ENCODE results near the gene ZER1.

Gene ZER1

DNA sequence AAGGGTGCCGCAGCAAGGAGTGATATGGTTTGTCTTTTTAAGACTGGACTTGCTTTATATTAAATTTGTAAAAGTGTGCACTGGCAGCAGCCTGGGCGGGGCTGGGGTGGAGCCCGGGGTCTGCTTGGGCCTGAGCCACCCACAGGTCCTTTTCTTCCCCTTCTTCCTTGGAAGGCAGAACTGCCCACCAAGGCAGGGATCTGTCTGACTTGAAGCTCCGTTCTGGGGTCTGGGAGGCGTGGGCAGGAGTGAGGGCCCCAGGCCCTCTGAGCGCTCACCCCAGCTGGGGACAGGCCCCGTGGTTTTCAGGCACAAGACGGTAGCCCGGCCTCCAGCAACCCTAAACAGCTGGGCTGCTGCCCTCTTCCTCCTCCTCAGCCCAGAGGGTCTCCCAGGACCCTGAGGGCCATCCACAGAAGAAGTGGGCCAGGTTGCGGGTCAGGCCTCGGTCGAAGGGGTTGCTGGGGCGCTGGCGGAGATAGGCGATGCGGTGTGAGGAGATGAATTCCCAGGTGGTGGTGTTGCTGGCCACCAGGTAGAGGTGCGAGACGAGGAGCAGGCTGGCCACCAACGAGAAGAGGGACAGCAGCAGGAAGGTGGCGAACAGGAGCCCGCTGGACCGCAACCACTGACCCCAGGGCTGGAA is 50.8 kb downstream of the ZER1 start:
- intact Hi-C loops (cut with DNase I), result loop anchor here (10.0 kb wide), 1 partner anchor 64 kb away; the partner anchor contains the start of gene TBC1D13

DNA sequence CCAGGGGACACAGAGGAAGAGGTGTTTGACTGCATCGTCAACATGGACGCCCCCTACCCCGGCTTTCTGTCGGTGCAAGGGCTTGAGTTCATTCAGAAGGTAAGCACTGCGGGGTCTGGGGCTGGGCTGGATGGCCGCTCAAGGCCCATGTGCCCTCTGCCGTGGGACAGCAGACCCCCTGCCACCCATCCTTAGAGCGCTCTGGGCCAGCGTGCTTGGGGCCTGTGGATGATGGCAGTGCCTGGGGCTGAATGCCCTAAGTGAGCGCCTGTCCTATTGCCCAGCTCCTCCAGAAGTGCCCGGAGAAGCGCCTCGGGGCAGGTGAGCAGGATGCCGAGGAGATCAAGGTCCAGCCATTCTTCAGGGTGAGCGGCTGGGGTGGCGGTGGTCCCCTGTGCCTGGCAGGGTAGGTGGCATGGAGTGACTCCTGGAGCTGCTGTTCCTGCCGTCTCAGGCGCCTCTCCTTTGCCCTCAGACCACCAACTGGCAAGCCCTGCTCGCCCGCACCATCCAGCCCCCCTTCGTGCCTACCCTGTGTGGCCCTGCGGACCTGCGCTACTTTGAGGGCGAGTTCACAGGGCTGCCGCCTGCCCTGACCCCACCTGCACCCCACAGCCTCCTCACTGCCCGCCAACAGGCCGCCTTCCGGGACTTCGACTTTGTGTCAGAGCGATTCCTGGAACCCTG is 51.7 kb downstream of the ZER1 start:
- no peak for DNase-seq
- intact Hi-C loops (cut with DNase I), result loop anchor here (10.0 kb wide), 1 partner anchor 65 kb away; the partner anchor contains the start of gene TBC1D13

More for the DNA sequence above, 50.8 kb downstream of the ZER1 start:
- no peak for DNase-seq

DNA sequence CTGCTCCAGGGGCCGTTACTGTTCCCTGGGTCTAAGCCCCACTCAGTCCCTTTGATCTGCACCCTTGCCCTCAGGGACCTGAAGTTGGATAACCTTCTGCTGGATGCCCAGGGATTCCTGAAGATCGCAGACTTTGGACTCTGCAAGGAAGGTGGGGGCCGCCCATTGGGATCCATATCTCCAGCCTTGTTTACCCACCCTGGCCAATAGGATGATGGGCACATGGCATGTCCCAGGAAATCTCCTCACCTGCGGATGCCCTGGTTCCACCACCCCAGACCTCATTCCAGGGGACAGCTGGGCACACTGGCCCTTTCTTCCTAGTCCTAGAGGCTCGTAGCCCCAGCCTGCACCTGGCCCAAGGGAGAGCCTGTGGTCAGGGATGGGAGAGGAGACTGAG is 53.3 kb downstream of the ZER1 start:
- intact Hi-C loops (cut with DNase I), result no loop called here

DNA sequence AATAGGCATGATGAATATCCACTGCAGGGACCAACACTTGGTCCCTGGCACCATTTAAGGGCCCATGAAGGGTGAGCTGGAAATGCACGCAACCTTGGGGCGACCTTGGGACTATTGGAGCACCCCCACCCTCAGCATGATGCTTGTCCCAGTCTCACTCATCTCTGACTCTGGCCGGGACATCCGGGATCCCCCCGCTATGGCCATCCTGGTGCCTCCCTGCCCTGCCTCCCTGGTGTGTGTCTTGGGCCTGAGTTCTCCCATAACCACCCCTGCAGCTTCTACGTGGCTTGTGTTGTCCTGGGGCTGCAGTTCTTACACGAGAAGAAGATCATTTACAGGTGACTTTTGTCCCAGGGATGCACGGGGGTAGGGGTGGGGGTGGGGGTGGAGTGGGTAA is 53.7 kb downstream of the ZER1 start:
- DNase-seq, result peak in 2 of 10 donors; percentile 5 to 71

More for the DNA sequence above, 53.3 kb downstream of the ZER1 start:
- DNase-seq, result peak in 2 of 10 donors; percentile 39 to 69

DNA sequence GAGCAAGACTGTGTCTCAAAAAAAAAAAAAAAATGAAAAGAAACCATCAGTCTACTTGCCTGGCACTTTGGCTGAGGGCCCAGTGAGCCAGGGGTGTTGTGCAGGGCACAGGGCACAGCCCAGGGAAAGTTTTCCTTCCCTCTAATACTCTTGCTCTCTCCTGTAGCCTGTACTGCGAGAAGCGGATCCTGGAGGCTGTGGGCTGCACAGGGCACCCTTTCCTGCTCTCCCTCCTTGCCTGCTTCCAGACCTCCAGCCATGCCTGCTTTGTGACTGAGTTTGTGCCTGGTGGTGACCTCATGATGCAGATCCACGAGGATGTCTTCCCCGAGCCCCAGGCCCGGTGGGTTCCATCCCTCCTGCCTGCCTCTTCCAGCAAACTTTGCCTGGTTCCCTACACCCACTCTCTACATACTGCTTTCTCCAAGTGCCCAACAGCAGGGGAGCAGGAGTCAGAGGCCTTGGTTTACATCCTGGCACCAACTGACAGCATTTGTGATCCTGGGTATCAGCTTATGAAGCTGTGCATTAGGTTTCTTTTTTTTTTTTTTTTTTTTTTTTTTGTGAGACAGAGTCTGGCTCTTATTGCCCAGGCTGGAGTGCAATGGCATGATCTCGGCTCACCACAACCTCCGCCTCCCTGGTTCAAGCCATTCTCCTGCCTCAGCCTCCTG is 55.0 kb downstream of the ZER1 start:
- intact Hi-C loops (cut with DNase I), result no loop called here
- DNase-seq, result peak in 2 of 10 donors; percentile 26 to 49

More for the DNA sequence above, 53.7 kb downstream of the ZER1 start:
- intact Hi-C loops (cut with DNase I), result no loop called here

DNA sequence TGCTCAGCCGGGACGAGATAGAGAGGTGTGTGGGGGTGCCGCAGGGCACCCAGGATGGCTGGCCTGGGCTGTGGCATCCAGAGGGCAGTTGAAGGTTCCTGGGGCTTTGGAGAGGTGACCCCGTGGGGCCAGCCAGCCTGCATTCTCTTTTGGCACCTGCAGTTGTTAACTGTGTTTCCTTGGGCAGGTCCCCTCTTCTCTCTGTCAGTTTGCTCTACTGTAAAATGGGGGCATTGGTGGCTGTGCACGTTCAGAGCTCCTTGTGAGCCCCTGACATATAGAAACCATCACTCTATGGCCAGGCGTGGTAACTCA is 56.3 kb downstream of the ZER1 start:
- intact Hi-C loops (cut with DNase I), result no loop called here
- peak in 2 of 10 donors; percentile 36 to 38 for DNase-seq

DNA sequence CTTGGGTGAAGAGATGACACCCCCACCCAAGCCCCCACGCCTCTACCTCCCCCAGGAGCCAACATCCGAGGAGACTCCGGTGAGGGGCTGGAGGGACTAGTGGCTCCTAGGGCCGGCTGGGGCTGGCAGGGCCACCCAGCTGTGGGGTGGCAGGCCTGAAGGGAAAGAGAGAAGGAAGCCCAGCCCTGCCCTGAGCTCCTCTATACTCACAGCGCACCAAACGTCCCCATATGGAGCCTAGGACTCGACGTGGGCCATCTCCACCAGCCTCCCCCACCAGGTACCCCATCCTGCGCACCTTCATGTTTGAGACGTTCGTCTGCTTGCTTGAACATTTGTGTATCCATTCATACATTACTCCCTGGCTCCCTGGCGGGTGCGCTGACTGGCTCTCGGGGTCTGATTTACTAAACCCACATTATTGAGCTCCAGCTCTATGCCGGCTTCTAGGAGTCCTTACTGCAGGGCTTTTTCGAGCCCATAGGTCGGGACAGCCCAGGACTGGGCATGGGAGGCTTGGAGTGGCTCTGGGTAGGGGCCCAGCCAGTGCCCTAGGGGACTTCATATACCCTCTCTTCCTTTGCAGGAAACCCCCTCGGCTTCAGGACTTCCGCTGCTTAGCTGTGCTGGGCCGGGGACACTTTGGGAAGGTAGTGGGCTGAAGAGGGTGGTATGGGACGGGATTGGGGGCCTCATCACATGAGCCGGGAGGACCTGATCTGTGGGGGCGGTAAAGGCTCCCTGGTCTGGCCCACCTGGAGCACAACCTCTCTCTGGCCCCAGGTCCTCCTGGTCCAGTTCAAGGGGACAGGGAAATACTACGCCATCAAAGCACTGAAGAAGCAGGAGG is 56.9 kb downstream of the ZER1 start:
- intact Hi-C loops (cut with DNase I), result no loop called here
- DNase-seq, result peak in 2 of 10 donors; percentile 40 to 46

DNA sequence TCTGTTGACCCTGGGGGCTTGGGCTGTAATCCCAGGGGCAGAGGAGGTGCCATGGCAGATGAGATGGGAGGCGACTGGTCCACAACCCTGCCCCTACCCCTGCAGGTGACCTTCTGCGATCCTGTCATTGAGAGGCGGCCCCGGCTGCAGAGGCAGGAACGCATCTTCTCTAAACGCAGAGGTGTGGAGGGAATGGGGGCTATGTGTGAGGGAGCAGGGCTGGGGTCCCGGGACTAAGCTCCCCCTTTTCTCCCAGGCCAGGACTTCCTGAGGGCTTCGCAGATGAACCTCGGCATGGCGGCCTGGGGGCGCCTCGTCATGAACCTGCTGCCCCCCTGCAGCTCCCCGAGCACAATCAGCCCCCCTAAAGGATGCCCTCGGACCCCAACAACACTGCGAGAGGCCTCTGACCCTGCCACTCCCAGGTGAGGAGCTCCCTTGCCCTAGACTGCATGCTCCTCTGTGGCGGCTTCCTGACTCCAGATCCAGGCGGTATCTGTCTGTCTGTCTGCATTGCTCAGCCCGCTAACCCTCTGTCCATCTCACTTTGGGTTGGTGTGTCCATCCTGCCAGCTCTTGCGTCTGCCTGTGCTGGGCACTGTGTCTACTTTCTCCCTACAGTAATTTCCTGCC is 57.7 kb downstream of the ZER1 start:
- peak in 2 of 10 donors; percentile 36 to 63 for DNase-seq
- intact Hi-C loops (cut with DNase I), result no loop called here

DNA sequence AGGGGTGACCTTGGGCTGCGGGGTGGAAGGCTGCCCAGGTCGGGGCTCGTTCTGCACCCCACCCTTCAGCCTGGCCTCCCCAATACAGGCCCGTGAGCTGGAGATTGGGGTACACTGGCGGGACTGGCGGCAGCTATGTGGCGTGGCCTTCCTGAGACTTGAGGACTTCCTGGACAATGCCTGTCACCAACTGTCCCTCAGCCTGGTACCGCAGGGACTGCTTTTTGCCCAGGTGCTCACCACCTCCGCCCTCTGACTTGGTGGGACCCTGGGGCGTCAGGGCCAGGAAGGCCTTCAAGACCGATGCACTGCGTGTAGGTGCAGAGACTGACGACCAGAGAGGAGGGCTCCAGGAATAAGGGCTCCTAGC is 58.3 kb downstream of the ZER1 start:
- intact Hi-C loops (cut with DNase I), result no loop called here
- peak in 1 of 10 donors; percentile 58 for DNase-seq

DNA sequence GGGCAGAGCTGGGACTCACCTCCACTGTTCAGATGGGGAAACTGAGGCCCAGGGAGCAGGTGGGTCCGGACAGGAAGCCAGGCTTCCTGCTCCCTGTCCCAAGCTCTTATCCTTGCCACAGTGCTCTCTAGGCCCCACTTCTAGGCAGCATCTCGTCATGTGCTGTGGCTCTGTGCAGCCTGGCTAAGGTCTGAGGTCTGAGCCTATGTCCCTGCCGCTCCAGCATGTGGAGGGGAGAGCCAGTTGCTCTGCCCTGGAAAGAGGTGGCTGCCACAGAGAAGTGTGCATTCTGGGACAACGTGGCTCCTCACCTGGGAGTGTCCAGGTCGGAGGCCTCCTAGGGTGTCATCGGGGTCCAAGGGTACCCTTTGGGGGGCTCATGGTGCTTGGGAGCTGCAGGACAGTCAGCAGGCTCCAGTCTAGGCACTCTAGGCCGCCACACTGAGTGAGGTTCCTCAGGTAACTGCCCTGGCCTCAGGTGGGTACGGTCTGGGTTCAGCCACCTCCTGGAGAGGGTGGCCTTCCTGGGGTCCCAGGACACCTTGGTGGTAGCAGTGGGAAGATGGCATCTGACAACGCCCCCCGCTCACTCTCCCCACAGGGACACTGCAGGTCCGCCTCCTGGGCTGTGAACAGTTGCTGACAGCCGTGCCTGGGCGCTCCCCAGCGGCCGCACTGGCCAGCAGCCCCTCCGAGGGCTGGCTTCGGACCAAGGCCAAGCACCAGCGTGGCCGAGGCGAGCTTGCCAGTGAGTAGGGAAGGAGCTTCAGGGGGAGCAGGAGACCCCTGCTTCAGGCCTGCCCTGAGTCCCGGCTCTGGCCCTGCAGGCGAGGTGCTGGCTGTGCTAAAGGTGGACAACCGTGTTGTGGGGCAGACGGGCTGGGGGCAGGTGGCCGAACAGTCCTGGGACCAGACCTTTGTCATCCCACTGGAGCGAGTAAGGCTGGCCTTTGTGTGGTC is 59.0 kb downstream of the ZER1 start:
- intact Hi-C loops (cut with DNase I), result no loop called here
- peak in 2 of 10 donors; percentile 61 to 77 for DNase-seq

DNA sequence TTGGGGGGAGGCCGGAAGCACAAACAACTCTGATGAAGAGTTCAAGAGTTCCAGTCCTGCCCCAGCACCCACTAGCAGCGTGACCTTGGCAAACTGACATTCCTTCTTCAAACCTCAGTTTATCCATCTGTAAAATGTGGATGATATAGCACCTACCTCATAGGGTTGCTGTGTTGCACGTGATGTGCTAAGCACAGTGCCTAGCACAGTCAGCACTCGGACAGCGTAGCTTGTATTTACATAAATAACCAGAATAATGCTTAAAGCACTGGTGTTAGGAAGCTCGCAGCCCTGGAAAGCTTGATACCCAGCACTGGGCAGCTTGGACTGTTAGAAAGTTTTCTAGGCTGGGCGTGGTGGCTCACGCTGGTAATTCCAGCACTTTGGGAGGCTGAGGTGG is 64.3 kb downstream of the ZER1 start:
- intact Hi-C loops (cut with DNase I), result no loop called here
- no peak for DNase-seq

DNA sequence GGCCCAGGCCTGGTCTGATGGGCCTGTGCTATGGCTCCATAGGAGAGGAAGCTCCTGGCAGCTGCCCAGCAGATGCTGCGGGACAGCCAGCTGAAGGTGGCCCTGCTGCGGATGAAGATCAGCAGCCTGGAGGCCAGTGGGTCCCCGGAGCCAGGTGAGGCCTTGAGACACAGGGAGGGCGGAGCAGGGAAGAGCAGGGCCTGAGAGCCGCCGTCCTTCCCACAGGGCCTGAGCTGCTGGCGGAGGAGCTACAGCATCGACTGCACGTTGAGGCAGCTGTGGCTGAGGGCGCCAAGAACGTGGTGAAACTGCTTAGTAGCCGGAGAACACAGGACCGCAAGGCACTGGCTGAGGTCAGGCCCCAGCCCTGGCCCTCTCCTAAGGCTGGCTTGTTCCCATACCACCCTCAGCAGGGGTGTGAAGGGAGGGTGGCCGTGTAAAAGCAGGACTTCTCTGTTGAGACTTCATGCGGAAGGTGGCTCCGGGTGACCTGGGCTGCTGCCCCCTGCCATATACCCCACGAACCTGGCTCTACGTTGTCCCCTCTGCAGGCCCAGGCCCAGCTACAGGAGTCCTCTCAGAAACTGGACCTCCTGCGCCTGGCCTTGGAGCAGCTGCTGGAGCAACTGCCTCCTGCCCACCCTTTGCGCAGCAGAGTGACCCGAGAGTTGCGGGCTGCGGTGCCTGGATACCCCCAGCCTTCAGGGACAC is 64.9 kb downstream of the ZER1 start:
- DNase-seq, result peak in 2 of 10 donors; percentile 61 to 73
- intact Hi-C loops (cut with DNase I), result no loop called here

DNA sequence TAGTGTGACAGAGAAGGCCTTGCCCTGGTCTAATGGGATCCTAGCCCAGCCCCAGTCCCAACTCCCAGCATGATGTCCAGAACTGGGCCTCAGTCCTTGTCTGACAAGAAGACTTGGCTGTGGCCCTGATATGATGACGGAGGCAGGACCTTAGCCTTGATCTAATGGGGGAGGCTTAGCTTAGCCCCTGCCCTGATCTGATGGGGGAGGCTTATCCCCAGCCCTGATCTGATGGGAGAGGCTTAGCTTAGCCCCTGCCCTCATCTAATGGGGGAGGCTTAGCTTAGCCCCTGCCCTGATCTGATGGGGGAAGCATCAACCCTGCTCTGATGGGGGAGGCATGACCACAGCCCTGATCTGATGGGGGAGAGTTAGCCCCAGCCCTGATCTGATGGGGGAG is 65.7 kb downstream of the ZER1 start:
- no peak for DNase-seq
- intact Hi-C loops (cut with DNase I), result no loop called here

DNA sequence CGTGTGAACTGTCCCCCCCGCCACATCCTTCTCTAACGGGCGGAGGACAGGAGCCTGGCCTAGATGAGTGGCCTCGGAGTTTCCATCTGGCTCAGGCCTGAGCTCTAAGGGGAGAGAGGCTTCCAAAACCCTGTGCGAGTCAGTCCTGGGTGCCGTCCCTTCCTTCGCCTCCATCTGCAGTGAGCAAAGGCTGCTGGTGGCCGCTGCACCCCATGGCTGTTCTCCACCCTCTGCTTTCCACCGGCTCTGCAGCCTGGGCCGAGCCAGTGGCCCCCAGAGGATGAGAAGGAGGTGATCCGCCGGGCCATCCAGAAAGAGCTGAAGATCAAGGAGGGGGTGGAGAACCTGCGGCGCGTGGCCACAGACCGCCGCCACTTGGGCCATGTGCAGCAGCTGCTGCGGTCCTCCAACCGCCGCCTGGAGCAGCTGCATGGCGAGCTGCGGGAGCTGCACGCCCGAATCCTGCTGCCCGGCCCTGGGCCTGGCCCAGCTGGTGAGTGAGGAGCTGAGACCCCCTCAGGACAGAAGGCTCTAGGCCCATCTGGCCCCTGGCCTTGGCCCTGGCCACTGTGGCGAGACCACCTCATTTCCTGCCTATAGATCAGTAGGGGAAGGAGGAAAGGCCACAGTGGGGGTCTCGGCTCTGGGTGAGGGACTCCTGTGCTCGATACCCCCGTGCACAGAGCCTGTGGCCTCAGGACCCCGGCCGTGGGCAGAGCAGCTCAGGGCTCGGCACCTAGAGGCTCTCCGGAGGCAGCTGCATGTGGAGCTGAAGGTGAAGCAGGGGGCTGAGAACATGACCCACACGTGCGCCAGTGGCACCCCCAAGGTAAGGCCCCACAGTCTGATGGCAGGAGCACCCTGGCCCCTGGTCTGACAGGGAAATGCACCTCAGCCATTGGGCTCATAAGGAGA is 66.4 kb downstream of the ZER1 start:
- peak in 3 of 10 donors; percentile 3 to 66 (median 65) for DNase-seq
- intact Hi-C loops (cut with DNase I), result no loop called here

DNA sequence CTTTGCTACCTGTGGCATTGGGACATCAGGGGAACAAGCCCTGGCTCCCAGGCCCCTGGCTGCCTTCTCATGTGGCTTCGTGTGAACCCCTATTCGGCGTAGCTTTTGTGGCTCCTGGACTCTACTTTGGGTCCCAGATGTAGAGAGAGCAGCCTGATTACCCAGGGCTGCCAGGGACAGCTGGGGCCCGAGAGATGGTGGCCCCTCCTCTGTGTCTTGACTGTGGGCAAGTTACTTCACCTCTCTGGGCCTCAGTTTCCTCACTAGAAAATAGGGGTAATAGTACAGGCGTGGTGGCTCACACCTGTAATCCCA is 67.4 kb downstream of the ZER1 start:
- no peak for DNase-seq
- intact Hi-C loops (cut with DNase I), result no loop called here

DNA sequence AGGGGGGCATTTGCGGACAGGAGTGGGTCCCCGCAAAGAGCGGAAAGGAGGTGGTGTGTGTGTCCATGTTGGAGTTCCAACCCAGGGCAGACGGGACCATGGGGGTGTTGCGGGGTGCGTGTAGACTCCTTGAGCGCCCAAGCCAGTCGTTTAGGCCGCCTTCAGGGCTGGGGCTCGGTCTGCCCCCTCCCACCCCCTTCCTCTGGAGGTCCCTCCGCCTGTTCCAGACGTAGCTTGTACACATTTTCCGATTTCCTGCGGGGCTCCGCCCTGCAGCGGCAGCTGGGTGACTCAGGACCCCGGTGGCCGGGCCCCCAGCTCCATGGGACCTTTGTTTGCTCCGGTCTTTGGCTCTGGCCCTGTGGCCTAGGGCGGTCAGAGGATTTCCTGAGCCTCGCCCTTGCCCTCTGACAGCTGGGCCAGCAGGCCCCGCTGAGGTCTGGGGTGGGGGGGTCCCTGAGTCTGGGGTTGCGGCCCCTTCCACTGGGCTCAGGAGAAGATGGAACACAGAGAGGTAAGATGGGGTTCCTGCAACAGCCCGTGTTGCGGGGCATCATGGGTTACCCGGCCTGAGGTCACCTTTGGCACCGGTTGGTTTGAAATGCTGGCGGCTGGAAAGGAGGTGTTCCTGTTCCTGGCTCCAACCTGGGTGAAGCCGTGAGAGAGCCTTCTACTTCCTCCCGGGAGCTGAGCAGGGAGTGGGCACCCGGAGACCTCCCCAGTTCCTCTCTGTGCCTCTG is 67.9 kb downstream of the ZER1 start:
- intact Hi-C loops (cut with DNase I), result no loop called here
- peak in 3 of 10 donors; percentile 56 to 74 (median 73) for DNase-seq
